Activated CD4-positive, CD25-positive, alpha-beta regulatory T cell treated with anti-CD3 and anti-CD28 coated beads, Interleukin-2, amount 50 U/mL, for 16 hours (primary cell): ENCODE measurements around the gene UNC5C.

Source experiments
- DNase-seq: peaks from one replicate; pipeline ENCODE4 v3.0.0-alpha.2; 2020; ENCODE audit warnings: low read depth, low spot score

Gene UNC5C

GRCh38 chr4:95546866-95547714 is 1.7 kb downstream of the UNC5C start:
- DNase-seq, result no peak

- no peak for DNase-seq
These were observed 2.6 kb downstream of the UNC5C start for GRCh38 chr4:95546221-95546620.

- no peak for DNase-seq
These were observed 3.2 kb downstream of the UNC5C start for GRCh38 chr4:95545546-95545945.

DNA sequence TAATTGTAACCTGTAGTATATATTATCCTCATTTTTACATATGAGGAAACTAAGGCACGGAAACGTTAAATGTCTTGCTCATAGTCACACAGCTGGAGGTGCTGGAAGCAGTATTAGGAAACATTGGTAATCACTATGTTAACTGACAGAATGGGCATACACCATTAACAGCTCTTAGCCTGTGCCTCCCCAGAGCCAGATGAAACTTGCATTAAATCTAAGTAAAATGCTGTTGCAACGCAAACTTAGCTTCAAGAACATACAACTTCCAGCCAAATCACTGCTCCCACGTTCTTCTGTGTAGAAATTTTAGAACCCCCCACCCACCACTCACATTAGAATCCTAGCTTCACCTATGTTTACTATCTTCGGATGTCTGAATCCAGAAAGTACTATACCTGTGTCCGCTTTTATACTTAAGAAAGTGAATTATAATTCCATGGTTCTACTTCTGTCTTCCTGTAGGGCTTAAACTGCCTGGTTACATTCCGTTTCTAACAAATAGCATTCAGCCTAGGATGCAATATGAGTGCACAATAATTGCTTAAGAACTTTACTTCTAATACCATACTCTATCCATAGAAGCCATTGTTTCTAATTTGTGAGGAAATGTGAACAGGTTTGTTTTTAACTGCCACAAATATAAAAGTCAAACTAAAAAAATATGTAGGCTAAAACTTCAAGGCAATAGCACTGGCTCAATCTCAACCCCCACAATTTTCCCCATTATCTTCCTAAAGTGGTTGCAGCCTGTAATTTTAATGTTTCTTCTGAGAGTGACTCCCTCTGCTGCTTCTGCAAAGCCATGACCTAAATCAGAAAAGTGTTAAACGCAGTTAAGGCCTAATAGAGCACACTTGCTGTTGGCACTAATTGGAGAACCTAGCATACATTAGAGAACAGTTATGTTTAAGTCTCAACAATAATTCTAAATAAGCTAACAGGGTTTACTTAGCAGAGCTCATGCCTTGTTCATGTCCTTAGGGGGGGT is 4.4 kb downstream of the UNC5C start:
- DNase-seq, result no peak

- DNase-seq, result no peak
These were observed 6.7 kb downstream of the UNC5C start for GRCh38 chr4:95541889-95542607.

DNA sequence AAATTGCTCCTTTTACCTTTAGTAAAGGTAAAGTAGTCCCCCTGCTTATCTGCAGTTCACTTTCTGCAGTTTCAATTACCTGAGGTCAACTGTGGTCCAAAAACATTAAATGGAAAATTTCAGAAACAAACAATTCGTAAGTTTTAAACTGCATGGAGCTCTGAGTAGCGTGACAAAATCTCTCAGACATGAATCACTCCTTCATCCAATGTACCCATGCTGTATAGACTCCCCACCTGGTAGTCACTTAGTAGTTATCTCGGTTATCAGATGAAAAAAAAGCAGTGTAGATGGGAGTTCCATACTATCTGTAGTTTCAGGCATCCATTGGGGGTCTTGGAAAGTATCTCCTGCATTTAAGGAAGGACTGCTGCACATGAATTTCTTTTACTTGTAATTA is 7.7 kb downstream of the UNC5C start:
- DNase-seq, result no peak

- DNase-seq, result no peak
These were observed 8.5 kb downstream of the UNC5C start for GRCh38 chr4:95540227-95540626.

DNA sequence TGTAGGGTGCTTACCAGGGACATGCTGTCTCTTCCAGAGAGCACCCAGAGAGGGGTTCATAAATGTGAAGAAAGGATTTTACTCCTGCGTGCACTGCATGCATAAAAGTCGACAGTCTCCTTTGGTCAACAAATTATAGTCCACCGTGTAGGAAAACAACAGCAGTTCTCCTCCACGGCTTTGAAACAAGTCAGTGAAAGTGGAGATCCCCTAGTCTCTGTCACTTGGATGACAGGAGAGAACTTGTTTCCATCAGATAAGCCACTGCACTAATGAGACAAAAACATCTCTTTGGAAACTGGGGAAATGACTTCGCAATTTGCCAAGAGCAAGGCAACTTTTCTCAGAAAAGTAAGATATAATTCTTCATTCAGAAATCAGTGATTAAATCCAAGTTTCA is 9.7 kb downstream of the UNC5C start:
- no peak for DNase-seq

DNA sequence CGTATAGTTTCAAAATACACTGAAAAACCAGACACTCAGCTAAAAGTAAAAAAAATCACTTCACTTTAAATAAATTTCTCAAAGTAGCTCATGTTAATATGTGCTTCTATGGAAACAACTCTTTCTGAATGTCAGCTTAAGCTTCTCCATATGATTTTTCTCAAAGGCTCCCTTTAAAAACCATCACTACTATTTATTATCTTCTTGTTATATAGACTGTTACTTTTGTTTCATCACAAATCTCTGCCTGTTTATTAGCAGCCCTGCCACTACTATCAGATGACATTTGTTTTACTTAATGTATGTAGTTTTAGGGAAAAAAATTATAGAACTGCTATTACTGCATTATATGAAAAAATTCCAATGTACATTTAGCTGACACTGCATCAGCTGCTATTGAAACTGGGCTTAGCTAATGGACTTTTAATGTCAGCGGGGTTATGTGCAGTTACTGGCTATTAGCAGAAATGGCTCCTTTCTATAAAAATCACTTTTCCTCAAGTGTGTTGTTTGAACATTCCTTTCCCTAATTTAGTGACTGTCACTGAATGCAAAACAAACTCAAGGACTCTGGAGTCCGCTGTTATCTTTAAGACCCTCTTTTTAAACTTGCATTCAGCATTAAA is 10.8 kb downstream of the UNC5C start:
- no peak for DNase-seq

DNA sequence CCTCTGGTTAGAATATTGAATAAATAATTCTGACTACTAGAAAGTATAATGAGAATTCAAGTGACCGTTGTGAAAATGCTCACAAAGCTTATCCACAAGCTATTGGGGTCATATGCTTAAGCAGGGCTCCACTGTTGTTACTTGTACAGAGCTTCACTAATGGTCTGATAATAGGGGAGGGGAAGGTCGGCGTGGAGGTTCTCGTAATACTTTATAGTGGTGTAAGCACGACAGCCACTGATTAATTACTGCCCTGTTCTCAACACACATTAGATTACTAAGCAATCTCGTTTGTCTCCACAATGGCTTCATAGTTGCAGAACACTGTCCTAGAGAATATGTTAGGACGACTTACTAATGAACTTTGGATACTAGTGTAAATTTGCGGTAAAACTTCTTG is 11.6 kb downstream of the UNC5C start:
- no peak for DNase-seq

DNA sequence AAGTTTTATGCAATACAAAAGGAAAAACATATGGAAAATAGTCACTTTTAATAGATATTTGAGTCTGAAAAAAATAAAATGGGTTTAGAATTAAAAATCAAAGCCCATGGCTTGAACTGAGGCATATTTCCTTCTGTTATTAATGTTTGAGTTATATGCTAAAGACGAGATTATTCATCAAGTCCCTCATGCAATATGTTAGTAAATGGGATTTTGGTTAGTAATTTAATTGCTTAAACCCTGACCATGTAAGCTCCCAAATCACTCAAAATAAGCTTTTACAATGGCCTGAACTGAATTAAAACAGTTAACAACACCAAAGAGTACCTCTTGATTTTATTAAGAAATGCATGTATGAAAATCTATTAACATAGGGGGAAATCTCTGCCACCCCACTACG is 12.1 kb downstream of the UNC5C start:
- no peak for DNase-seq

GRCh38 chr4:95535180-95535579 is 13.6 kb downstream of the UNC5C start:
- no peak for DNase-seq

GRCh38 chr4:95534032-95534431 is 14.7 kb downstream of the UNC5C start:
- DNase-seq, result no peak

- no peak for DNase-seq
These were observed 15.5 kb downstream of the UNC5C start for GRCh38 chr4:95533254-95533653.

DNA sequence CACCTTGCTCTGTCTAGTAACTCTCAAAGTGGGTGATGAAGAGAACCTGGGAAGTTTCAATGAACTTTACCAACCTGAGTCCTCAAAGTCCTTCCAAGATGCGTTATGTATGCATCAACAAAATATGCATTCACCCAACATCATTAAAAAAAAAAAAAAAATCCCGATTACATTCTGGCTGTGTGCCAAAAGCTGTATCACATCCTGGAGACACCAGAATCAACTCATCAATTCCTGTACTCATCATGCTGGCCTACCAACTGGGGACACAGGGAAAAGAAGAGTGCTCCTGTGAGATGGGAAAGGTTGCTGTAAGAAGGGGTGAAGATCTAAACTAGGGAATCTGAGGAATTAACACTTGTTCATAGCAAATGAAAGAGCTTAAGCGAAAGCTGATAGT is 16.5 kb downstream of the UNC5C start:
- no peak for DNase-seq

DNA sequence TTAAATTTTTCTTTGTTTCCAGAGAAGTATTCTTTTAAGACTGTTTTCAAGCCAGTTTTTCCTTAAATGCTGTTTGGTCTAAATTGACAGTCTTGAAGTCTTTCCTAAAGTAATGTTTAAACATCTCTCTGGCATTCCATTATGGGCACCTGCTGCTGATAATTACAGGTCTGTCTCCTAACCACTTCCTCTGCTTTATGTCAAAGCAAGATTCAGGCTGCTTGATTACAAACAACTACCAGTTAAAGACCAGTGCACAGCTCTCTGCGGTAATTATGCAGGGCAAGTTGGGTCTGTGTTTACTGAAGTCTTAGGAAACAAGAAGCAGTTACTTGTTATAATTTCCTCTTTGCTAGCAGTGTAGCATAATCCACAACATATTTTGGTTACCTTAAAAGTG is 17.6 kb downstream of the UNC5C start:
- DNase-seq, result no peak

DNA sequence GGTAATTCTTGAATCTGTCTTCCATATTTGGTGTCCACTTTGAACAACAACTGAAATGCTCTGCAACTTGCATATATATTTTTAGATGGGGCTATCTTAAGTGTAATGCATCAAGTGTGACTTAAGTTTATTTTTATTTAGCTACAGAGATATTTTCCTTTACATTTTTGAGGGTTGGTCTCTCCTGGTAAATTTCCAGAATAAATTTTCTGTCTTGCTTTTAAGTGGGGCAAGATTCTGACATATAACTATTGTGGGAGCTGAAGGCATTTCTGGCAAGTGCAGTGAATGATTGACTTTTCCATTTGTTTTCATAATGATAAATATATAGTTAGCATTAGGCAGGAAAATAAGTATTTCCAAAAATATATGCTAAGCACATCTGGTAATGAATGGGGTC is 18.8 kb downstream of the UNC5C start:
- no peak for DNase-seq

DNA sequence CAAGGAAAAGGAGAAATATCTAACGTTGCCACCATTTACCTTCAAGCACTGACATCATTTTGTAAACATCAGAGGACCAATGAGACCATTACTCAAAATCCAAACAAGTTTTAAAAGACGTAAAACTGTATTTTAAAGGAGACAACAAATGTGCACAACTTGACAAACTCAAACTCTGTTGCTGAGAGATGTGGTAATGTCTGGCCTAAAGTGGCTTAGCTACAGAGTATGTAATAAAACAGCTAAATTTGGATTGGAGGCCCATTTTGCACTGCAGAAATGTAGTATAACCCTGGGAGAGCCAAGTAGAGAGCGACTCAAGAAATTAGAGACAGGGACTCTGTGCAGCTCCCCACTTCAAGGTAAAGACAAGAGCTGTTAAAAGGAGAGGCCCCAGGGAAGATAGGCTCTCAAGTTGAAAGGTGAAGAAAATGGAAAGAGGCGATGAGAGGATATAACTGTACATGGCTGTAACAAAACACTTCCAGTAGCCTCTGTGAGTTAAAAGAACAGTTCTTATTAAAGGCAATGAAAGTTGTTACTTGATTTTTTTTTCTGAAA is 20.3 kb downstream of the UNC5C start:
- DNase-seq, result no peak

DNA sequence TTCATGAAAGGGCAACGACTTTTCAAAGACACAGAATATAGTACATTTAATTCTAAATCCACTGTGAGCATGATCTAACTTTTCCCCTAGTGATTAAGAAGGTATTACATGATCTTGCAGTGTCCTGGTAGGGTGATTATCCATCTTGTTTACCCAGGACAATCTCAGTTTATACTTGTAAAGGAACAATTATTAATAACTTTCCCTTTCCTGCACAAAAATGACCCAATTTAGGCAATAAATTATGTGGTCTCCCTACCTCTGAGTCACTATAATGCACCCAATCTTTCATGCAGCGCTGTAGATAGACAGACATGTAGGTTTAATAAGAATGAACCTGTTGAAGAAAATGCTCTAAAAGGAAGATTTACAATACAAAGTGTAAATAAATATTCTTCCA is 22.7 kb downstream of the UNC5C start:
- DNase-seq, result no peak

DNA sequence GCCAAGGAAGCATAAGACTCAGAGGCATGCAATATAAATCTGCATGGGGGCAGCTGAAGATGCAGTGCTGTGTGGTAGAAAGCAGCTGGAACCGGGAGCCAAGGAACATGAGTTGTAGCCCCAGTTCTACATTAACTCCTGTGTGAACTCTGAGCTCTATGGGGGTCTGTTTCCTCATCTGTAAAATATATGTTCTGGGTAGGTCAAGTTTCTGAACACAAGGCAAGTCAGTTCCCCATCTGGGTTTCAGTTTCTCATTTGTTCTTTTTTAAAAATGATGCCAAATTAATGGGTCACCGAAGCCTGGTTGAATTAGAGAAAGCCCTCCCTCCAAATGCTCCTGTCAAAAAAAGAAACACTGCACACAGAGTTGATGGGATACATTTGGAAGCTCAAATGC is 24.0 kb downstream of the UNC5C start:
- DNase-seq, result no peak

DNA sequence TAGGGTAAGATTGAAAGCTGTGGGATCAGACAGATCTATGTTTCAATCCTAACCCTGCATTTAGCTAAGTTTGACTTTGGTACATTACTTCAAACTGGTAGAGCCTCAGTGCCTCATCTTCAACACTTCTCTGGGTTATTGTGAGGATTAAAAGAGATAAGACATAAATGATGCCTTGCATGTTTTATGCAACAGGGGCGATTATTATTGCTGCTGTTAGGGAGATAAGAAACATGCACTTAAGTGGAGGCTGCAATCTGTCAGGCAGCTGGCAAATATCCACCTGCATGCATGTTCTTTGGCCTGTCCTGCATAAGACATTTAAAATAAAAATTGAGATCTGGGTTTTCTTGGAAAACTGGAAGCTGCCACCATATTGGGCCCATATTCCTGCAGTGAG is 24.6 kb downstream of the UNC5C start:
- no peak for DNase-seq
